Measurements from ENCODE around the gene PCDHA3.
"Not testable (repeated sequence)": the region's sequence is repeated elsewhere in the genome, so short reads cannot be mapped to it uniquely, and the experiment has no call there.

Gene PCDHA3

DNA sequence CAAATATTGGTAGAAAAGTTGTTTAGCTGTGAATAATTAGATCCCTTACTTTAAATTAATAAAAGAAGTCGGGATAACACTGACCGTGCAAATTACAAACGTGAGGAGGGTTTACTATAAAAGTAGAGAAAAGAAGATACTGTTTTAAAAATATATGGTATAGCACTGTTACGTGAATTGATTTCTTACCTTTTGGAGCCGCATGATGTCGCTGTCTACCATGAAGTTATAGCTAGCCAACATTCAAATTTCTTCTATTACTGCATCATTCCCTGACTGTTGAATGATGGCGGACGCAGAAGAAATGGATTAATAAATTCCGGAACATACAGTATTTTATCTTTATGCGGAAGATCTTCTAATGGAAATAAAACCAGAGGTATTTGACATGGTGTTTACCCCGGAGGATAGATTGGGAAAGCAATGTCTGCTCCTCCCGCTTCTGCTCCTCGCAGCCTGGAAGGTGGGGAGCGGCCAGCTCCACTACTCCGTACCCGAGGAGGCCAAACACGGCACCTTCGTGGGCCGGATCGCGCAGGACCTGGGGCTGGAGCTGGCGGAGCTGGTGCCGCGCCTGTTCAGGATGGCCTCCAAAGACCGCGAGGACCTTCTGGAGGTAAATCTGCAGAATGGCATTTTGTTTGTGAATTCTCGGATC, 27.0 kb downstream of the PCDHA3 start, which contains the start of gene PCDHA6:
Gene PCDHA6 (plus strand): TSS at position 257 of the 658 bp plus-strand sequence. CDS start 132 bp downstream, at position 389.
- no peaks in the 10 kb centered on the region for H3K9me3 ChIP-seq (replicated peaks; ENCODE audit: insufficient read depth, low read length)
- H3K9ac ChIP-seq (ENCODE audit: low read length) = no peak within 1 kb of the TSS
- no peak within 1 kb of the TSS for H3K4me3 ChIP-seq (ENCODE audit: low read length)
- no peaks in the 10 kb centered on the region for H3K9me2 ChIP-seq (replicated peaks; ENCODE audit: insufficient read depth, low read length)
- H2AFZ ChIP-seq (ENCODE audit: low read length) = no peak within 1 kb of the TSS
- DNase-seq = no peak
- H4K20me1 ChIP-seq (ENCODE audit: insufficient read depth, low read length) = no peaks in the 10 kb centered on the region
- no peak within 1 kb of the TSS for H3K4me2 ChIP-seq (ENCODE audit: low read depth, low read length)
- H3K79me2 ChIP-seq (ENCODE audit: low read length) = no peaks in the 10 kb centered on the region
- H3K27ac ChIP-seq (ENCODE audit: low read length) = no peak within 1 kb of the TSS
- H3F3A ChIP-seq (ENCODE audit: insufficient read depth, low read length) = no peaks in the 10 kb centered on the region
- no peaks in the 10 kb centered on the region for H3K27me3 ChIP-seq (replicated peaks; ENCODE audit: insufficient read depth, low read length)
- H3K36me3 ChIP-seq (replicated peaks; ENCODE audit: insufficient read depth, low read length) = no peaks in the 10 kb centered on the region
- TF ChIP-seq EZH2 (optimal IDR thresholded peaks at IDR 0.05; ENCODE audit: low read depth, low read length) (no peak), EZH2phosphoT487 (IDR thresholded peaks at IDR 0.05; ENCODE audit: low read length) (no peak), CTCF (IDR thresholded peaks at IDR 0.05; ENCODE audit: low read length) (no peak)
- no peaks in the 10 kb centered on the region for H3K4me1 ChIP-seq (ENCODE audit: low read length)

DNA sequence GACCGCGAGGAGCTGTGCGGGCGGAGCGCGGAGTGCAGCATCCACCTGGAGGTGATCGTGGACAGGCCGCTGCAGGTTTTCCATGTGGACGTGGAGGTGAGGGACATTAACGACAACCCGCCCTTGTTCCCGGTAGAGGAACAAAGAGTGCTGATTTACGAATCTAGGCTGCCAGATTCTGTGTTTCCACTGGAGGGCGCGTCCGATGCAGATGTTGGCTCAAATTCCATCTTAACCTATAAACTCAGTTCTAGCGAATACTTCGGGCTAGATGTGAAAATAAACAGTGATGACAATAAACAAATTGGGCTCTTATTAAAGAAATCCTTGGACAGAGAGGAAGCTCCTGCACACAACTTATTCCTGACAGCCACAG, 27.5 kb downstream of the PCDHA3 start:
- no peaks in the 10 kb centered on the region for H3K9me3 ChIP-seq (replicated peaks; ENCODE audit: insufficient read depth, low read length)
- H3K79me2 ChIP-seq (ENCODE audit: low read length) = no peaks in the 10 kb centered on the region
- TF ChIP-seq EZH2 (optimal IDR thresholded peaks at IDR 0.05; ENCODE audit: low read depth, low read length) = no peak
- no peak for TF ChIP-seq CTCF (IDR thresholded peaks at IDR 0.05; ENCODE audit: low read length)
- no peak for TF ChIP-seq EZH2phosphoT487 (IDR thresholded peaks at IDR 0.05; ENCODE audit: low read length)
- no peak overlapping the region for H2AFZ ChIP-seq (ENCODE audit: low read length)
- H3K36me3 ChIP-seq (replicated peaks; ENCODE audit: insufficient read depth, low read length) = no peaks in the 10 kb centered on the region
- no peaks in the 10 kb centered on the region for H3K27me3 ChIP-seq (replicated peaks; ENCODE audit: insufficient read depth, low read length)
- no peak overlapping the region for H3K4me2 ChIP-seq (ENCODE audit: low read depth, low read length)
- no peak overlapping the region for H3K4me3 ChIP-seq (ENCODE audit: low read length)
- no peaks in the 10 kb centered on the region for H3F3A ChIP-seq (ENCODE audit: insufficient read depth, low read length)
- H3K4me1 ChIP-seq (ENCODE audit: low read length) = no peaks in the 10 kb centered on the region
- H3K9ac ChIP-seq (ENCODE audit: low read length) = no peak overlapping the region
- H4K20me1 ChIP-seq (ENCODE audit: insufficient read depth, low read length) = no peaks in the 10 kb centered on the region
- H3K27ac ChIP-seq (ENCODE audit: low read length) = no peak overlapping the region
- no peaks in the 10 kb centered on the region for H3K9me2 ChIP-seq (replicated peaks; ENCODE audit: insufficient read depth, low read length)
- DNase-seq = no peak

- not testable (repeated sequence) for H3K36me3 ChIP-seq (replicated peaks; ENCODE audit: insufficient read depth, low read length); H3K27me3 ChIP-seq (replicated peaks; ENCODE audit: insufficient read depth, low read length); H3K4me2 ChIP-seq (ENCODE audit: low read depth, low read length); H3K79me2 ChIP-seq (ENCODE audit: low read length); H3K9ac ChIP-seq (ENCODE audit: low read length); H2AFZ ChIP-seq (ENCODE audit: low read length); H3K4me3 ChIP-seq (ENCODE audit: low read length); H4K20me1 ChIP-seq (ENCODE audit: insufficient read depth, low read length); H3F3A ChIP-seq (ENCODE audit: insufficient read depth, low read length); DNase-seq; H3K27ac ChIP-seq (ENCODE audit: low read length); H3K9me3 ChIP-seq (replicated peaks; ENCODE audit: insufficient read depth, low read length); H3K4me1 ChIP-seq (ENCODE audit: low read length); H3K9me2 ChIP-seq (replicated peaks; ENCODE audit: insufficient read depth, low read length)
These were observed 28.9 kb downstream of the PCDHA3 start for GRCh38 chr5:140829511-140830501.

Data from MM.1S (cell line).